Measurements from ENCODE around the gene SLC35E3.

The SLC35E3 gene

DNA sequence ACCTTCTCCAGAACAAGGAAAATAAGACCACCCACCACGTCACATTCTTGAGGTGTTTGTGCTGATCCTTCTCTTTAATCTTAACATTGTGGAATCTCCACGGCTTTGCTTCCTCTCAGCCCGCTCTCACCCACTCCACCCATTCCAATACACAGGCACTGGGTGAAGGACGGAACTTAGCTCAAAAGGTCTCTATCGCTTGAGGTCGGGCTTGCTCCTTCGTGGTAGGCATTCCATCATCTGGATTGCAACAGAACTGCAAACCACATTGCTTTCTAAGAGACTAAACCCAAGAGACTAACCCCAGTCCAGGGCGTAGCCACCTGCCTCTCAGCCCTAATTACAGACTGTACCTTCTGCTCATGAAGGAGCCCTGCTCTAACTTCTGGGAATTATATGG is 38.0 kb downstream of the SLC35E3 start:
- TF ChIP-seq FOXM1 (IDR thresholded peaks at IDR 0.05; ENCODE audit: borderline replicate concordance) (no peak), HDGF (IDR thresholded peaks at IDR 0.05; ENCODE audit: borderline replicate concordance) (no peak), TARDBP (IDR thresholded peaks at IDR 0.05) (no peak), FOXA1 (IDR thresholded peaks at IDR 0.05) (no peak), ELF4 (IDR thresholded peaks at IDR 0.05) (no peak), FOXK2 (IDR thresholded peaks at IDR 0.05) (no peak), BHLHE40 (IDR thresholded peaks at IDR 0.05; ENCODE audit: borderline replicate concordance) (no peak), L3MBTL2 (conservative IDR thresholded peaks at IDR 0.05) (no peak), SUZ12 (IDR thresholded peaks at IDR 0.05) (no peak), LEF1 (IDR thresholded peaks at IDR 0.05; ENCODE audit: borderline replicate concordance) (no peak), NFRKB (IDR thresholded peaks at IDR 0.05) (no peak), SP1 (IDR thresholded peaks at IDR 0.05) (no peak), CTBP1 (IDR thresholded peaks at IDR 0.05; ENCODE audit: borderline replicate concordance) (no peak)
- ChIA-PET CTCF (interaction anchor here (0.9 kb wide), 1 partner anchor 35 kb away, joined by 3 read pairs; no protein-coding TSS in a partner anchor), POLR2A (no interaction called here)
- DNase-seq (ENCODE audit: extremely low spot score): no peak

DNA sequence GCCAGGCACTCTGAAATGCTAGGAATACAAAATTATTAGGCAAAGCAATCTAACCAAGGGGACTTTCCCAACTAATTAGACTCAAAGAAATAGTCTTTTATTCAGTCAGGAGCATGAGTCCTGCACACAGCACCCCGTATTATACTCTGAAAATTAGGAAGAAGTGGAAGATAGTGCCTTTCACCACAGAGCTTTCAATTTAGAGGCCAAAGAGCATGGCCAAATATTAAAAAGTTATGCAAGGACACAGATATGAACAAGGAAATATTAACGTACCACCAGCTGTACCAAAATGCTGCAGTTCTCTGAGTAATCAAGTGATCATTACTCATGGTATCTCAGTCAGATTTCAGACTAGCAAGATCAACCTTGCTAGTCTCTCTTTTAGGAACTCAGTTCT is 39.4 kb downstream of the SLC35E3 start:
- no peak for TF ChIP-seq HDGF (IDR thresholded peaks at IDR 0.05; ENCODE audit: borderline replicate concordance)
- TF ChIP-seq FOXM1 (IDR thresholded peaks at IDR 0.05; ENCODE audit: borderline replicate concordance): no peak
- TF ChIP-seq FOXK2 (IDR thresholded peaks at IDR 0.05): no peak
- TF ChIP-seq, protein P1, sequence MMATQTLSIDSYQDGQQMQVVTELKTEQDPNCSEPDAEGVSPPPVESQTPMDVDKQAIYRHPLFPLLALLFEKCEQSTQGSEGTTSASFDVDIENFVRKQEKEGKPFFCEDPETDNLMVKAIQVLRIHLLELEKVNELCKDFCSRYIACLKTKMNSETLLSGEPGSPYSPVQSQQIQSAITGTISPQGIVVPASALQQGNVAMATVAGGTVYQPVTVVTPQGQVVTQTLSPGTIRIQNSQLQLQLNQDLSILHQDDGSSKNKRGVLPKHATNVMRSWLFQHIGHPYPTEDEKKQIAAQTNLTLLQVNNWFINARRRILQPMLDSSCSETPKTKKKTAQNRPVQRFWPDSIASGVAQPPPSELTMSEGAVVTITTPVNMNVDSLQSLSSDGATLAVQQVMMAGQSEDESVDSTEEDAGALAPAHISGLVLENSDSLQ (IDR thresholded peaks at IDR 0.05): no peak
- TF ChIP-seq BHLHE40 (IDR thresholded peaks at IDR 0.05; ENCODE audit: borderline replicate concordance): no peak
- no peak for TF ChIP-seq TARDBP (IDR thresholded peaks at IDR 0.05)
- TF ChIP-seq ARNT (IDR thresholded peaks at IDR 0.05): no peak
- TF ChIP-seq CTBP1 (IDR thresholded peaks at IDR 0.05; ENCODE audit: borderline replicate concordance): no peak
- no peak for TF ChIP-seq SP1 (IDR thresholded peaks at IDR 0.05)
- TF ChIP-seq ZNF384 (IDR thresholded peaks at IDR 0.05): no peak
- no peak for TF ChIP-seq LEF1 (IDR thresholded peaks at IDR 0.05; ENCODE audit: borderline replicate concordance)
- no peak for TF ChIP-seq ELF4 (IDR thresholded peaks at IDR 0.05)
- no peak for TF ChIP-seq L3MBTL2 (conservative IDR thresholded peaks at IDR 0.05)
- TF ChIP-seq FOXA1 (IDR thresholded peaks at IDR 0.05): no peak
- POLR2A ChIA-PET: interaction anchor here (0.9 kb wide), 1 partner anchor 22 kb away, joined by 3 read pairs; the partner anchor contains the start of gene MDM2
- DNase-seq (ENCODE audit: extremely low spot score): no peak
- CTCF ChIA-PET: interaction anchor here (0.8 kb wide), 1 partner anchor 10 kb away, joined by 3 read pairs; no protein-coding TSS in a partner anchor

DNA sequence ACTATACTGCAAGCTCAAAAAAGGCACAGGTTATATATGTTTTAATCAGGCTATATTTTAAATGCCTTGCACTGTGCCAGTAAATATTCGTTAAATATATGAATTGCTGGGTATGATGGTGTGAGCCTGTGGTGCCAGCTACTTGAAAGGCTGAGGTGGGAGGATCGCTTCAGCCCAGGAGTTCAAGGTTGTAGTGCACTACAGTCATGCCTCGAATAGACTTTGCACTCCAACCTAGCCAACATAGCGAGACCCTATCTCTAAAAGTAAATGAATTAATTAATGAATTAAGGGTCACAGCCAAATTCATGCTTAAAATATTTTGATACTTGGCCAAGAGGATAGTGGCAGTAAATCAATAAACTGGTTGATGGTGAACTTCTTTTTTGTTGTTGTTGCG is 39.8 kb downstream of the SLC35E3 start:
- TF ChIP-seq BHLHE40 (IDR thresholded peaks at IDR 0.05; ENCODE audit: borderline replicate concordance) (no peak), ZNF384 (IDR thresholded peaks at IDR 0.05) (no peak), FOXK2 (IDR thresholded peaks at IDR 0.05) (no peak), ELF4 (IDR thresholded peaks at IDR 0.05) (no peak), FOXM1 (IDR thresholded peaks at IDR 0.05; ENCODE audit: borderline replicate concordance) (no peak), SP1 (IDR thresholded peaks at IDR 0.05) (no peak), L3MBTL2 (conservative IDR thresholded peaks at IDR 0.05) (no peak), TARDBP (IDR thresholded peaks at IDR 0.05) (no peak)

DNA sequence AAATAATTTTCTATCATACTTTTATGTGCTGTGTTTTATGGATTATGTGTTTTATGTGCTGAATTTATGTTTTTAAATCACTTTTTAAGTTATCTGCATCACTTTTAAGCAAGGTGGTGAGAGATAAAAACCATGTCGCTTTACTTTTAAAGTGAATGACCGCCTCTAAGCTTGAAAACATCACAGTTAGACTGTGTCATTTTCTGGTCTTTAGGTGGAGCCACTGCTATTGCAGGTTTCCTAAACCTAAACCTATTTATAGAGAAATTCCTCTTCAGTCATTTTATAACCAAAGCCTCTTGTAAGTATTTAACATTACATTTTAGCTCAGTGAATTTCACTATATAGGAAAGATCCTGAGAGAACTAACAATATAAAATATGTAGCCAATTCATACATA is 41.0 kb downstream of the SLC35E3 start:
- DNase-seq (ENCODE audit: extremely low spot score): no peak
- ChIA-PET POLR2A (interaction anchor here (1.3 kb wide), 2 partner anchors 21 to 22 kb away, joined by 3 to 4 read pairs; partner anchors contain the start of gene MDM2), CTCF (interaction anchor here (0.6 to 0.7 kb wide), 2 partner anchors 431 to 721 kb away, joined by 3 to 9 read pairs; no protein-coding TSS in a partner anchor)
- TF ChIP-seq SP1 (IDR thresholded peaks at IDR 0.05) (no peak), SUZ12 (IDR thresholded peaks at IDR 0.05) (no peak), ARNT (IDR thresholded peaks at IDR 0.05) (no peak), TARDBP (IDR thresholded peaks at IDR 0.05) (no peak), CTBP1 (IDR thresholded peaks at IDR 0.05; ENCODE audit: borderline replicate concordance) (no peak), ZNF384 (IDR thresholded peaks at IDR 0.05) (no peak), NFRKB (IDR thresholded peaks at IDR 0.05) (no peak), FOXM1 (IDR thresholded peaks at IDR 0.05; ENCODE audit: borderline replicate concordance) (no peak), FOXA1 (IDR thresholded peaks at IDR 0.05) (no peak), BHLHE40 (IDR thresholded peaks at IDR 0.05; ENCODE audit: borderline replicate concordance) (no peak), FOXK2 (IDR thresholded peaks at IDR 0.05) (no peak), LEF1 (IDR thresholded peaks at IDR 0.05; ENCODE audit: borderline replicate concordance) (no peak), L3MBTL2 (conservative IDR thresholded peaks at IDR 0.05) (no peak), HDGF (IDR thresholded peaks at IDR 0.05; ENCODE audit: borderline replicate concordance) (no peak), ELF4 (IDR thresholded peaks at IDR 0.05) (no peak)
- TF ChIP-seq, protein P1 (IDR thresholded peaks at IDR 0.05): no peak

More for the DNA sequence above, 39.8 kb downstream of the SLC35E3 start:
- ChIA-PET CTCF (interaction anchor here (0.8 kb wide), 1 partner anchor 9 kb away, joined by 3 read pairs; no protein-coding TSS in a partner anchor), POLR2A (interaction anchor here (0.9 kb wide), 1 partner anchor 22 kb away, joined by 3 read pairs; the partner anchor contains the start of gene MDM2)
- no peak for DNase-seq (ENCODE audit: extremely low spot score)

DNA sequence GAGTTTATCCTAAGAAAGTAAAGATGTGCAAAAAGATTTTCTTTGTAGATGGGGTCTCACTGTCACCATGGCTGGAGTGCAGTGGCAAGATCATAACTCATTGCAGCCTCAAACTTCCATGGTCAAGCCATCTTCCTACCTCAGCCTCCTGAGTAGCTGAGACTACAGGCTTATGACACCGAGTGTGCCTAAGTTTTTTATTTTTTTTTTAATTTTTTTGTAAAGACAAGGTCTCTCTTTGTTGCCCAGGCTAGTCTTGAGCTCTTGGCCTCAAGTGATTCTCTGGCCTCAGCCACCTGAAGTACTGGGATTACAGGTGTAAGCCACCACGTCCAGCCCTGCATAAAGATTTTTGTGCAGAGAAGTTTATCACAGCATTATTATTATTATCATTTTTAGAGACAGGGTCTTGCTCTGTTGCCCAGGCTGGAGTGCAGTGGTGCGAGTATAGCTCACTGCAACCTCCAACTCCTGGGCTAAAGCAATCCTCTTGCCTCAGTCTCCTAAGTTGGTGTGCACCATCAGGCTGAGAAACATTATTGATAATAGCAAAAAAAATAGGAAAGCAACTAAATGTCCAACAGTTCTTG is 42.7 kb downstream of the SLC35E3 start:
- CTCF ChIA-PET: no interaction called here
- no peak for DNase-seq (ENCODE audit: extremely low spot score)
- POLR2A ChIA-PET: no interaction called here
- no peak for TF ChIP-seq SP1 (IDR thresholded peaks at IDR 0.05)
- TF ChIP-seq TARDBP (IDR thresholded peaks at IDR 0.05): no peak
- TF ChIP-seq ARNT (IDR thresholded peaks at IDR 0.05): no peak
- TF ChIP-seq L3MBTL2 (conservative IDR thresholded peaks at IDR 0.05): no peak
- no peak for TF ChIP-seq FOXK2 (IDR thresholded peaks at IDR 0.05)
- no peak for TF ChIP-seq BHLHE40 (IDR thresholded peaks at IDR 0.05; ENCODE audit: borderline replicate concordance)
- TF ChIP-seq CTBP1 (IDR thresholded peaks at IDR 0.05; ENCODE audit: borderline replicate concordance): no peak
- no peak for TF ChIP-seq FOXM1 (IDR thresholded peaks at IDR 0.05; ENCODE audit: borderline replicate concordance)
- no peak for TF ChIP-seq ELF4 (IDR thresholded peaks at IDR 0.05)
- no peak for TF ChIP-seq SUZ12 (IDR thresholded peaks at IDR 0.05)
- TF ChIP-seq, protein P1 (IDR thresholded peaks at IDR 0.05): no peak
- TF ChIP-seq ZNF384 (IDR thresholded peaks at IDR 0.05): no peak
- TF ChIP-seq HDGF (IDR thresholded peaks at IDR 0.05; ENCODE audit: borderline replicate concordance): no peak
- no peak for TF ChIP-seq LEF1 (IDR thresholded peaks at IDR 0.05; ENCODE audit: borderline replicate concordance)
- no peak for TF ChIP-seq FOXA1 (IDR thresholded peaks at IDR 0.05)
- TF ChIP-seq NFRKB (IDR thresholded peaks at IDR 0.05): no peak

All from HEK293T (cell line).